ENCODE results near the gene SEZ6.

GRCh38 chr17:28940675-28941074 is 65.2 kb downstream of the SEZ6 start:
- TF ChIP-seq, protein P1, sequence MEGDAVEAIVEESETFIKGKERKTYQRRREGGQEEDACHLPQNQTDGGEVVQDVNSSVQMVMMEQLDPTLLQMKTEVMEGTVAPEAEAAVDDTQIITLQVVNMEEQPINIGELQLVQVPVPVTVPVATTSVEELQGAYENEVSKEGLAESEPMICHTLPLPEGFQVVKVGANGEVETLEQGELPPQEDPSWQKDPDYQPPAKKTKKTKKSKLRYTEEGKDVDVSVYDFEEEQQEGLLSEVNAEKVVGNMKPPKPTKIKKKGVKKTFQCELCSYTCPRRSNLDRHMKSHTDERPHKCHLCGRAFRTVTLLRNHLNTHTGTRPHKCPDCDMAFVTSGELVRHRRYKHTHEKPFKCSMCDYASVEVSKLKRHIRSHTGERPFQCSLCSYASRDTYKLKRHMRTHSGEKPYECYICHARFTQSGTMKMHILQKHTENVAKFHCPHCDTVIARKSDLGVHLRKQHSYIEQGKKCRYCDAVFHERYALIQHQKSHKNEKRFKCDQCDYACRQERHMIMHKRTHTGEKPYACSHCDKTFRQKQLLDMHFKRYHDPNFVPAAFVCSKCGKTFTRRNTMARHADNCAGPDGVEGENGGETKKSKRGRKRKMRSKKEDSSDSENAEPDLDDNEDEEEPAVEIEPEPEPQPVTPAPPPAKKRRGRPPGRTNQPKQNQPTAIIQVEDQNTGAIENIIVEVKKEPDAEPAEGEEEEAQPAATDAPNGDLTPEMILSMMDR (IDR thresholded peaks at IDR 0.05), result no peak
- TF ChIP-seq POLR2A (IDR thresholded peaks at IDR 0.05), result no peak
- TF ChIP-seq POLR2AphosphoS5 (IDR thresholded peaks at IDR 0.05; ENCODE audit: insufficient read depth in 1 of 2, low read depth in 1 of 2), result no peak

Measured in vagina (tissue), 2 donors.